Measurements from ENCODE around the gene BCL7A. TPM values are rescaled to one million over a fixed set of nuclear protein-coding genes. Genes with fewer than 3 reads are reported as not detected.
A peak's percentile ranks its signal among the peaks of the same experiment; 100 is the strongest.
"Not testable (repeated sequence)": the region's sequence is repeated elsewhere in the genome, so short reads cannot be mapped to it uniquely, and the experiment has no call there.

BCL7A gene
- total RNA-seq, 1 experiment from 2014 or later, result 1.5 TPM

GRCh38 chr12:122051231-122051876, 29.7 kb downstream of the BCL7A start:
- DNase-seq (ENCODE audit: low spot score), result peak; percentile 66

- DNase-seq (ENCODE audit: low spot score), result no peak
Measured at GRCh38 chr12:122052285-122052684, 30.6 kb downstream of the BCL7A start.

GRCh38 chr12:122054842-122055520, 33.3 kb downstream of the BCL7A start:
- DNase-seq (ENCODE audit: low spot score), result no peak

- DNase-seq (ENCODE audit: low spot score), result not testable (repeated sequence)
Measured at GRCh38 chr12:122056406-122056805, 34.7 kb downstream of the BCL7A start.

- DNase-seq (ENCODE audit: low spot score), result no peak
Measured at GRCh38 chr12:122057007-122057735, 35.5 kb downstream of the BCL7A start.

- no peak for DNase-seq (ENCODE audit: low spot score)
Measured at GRCh38 chr12:122057769-122058168, 36.1 kb downstream of the BCL7A start.

GRCh38 chr12:122058549-122059149, 37.0 kb downstream of the BCL7A start:
- DNase-seq (ENCODE audit: low spot score), result no peak

GRCh38 chr12:122059203-122059960, 37.7 kb downstream of the BCL7A start:
- no peak for DNase-seq (ENCODE audit: low spot score)

- no peak for DNase-seq (ENCODE audit: low spot score)
Measured at GRCh38 chr12:122060081-122060501, 38.4 kb downstream of the BCL7A start.

- DNase-seq (ENCODE audit: low spot score), result no peak
Measured at GRCh38 chr12:122061253-122061652, 39.6 kb downstream of the BCL7A start.

GRCh38 chr12:122062832-122063693, 41.4 kb downstream of the BCL7A start:
- DNase-seq (ENCODE audit: low spot score), result peak; percentile 45

- DNase-seq (ENCODE audit: low spot score), result no peak
Measured at GRCh38 chr12:122063694-122064024, 42.0 kb downstream of the BCL7A start.

- peak; percentile 96 for DNase-seq (ENCODE audit: low spot score)
Measured at GRCh38 chr12:122064025-122064777, 42.5 kb downstream of the BCL7A start.

GRCh38 chr12:122064780-122065588, 43.3 kb downstream of the BCL7A start:
- peak; percentile 80 for DNase-seq (ENCODE audit: low spot score)

GRCh38 chr12:122067548-122067947, 45.9 kb downstream of the BCL7A start:
- DNase-seq (ENCODE audit: low spot score), result no peak

- peak; percentile 87 for DNase-seq (ENCODE audit: low spot score)
Measured at GRCh38 chr12:122067966-122068365, 46.3 kb downstream of the BCL7A start.

- DNase-seq (ENCODE audit: low spot score), result peak; percentile 94
Measured at GRCh38 chr12:122072031-122072970, 50.6 kb downstream of the BCL7A start.

- DNase-seq (ENCODE audit: low spot score), result no peak
Measured at GRCh38 chr12:122073815-122074214, 52.1 kb downstream of the BCL7A start.
